K562 (cell line): ENCODE data around the gene CDC42EP1. TPM values are rescaled to one million over a fixed set of nuclear protein-coding genes. Genes with fewer than 3 reads are reported as not detected.
A peak's percentile ranks its signal among the peaks of the same experiment; 100 is the strongest.

Experiments
- CGGBP1 ChIP-seq: fragments of 250-450 bp; sonication (Bioruptor Pico); IDR thresholded peaks from 2 replicates; pipeline ENCODE4 v1.9.0; 2021; ENCODE audit warnings: mild to moderate bottlenecking
- CHD1 ChIP-seq: fragments of 200-600 bp; sonication (generic); IDR thresholded peaks from one replicate; pipeline ENCODE4 v1.6.1; 2012; ENCODE audit warnings: mild to moderate bottlenecking, moderate library complexity, low read length, inconsistent platforms
- FOS ChIP-seq: IDR thresholded peaks from 3 replicates; pipeline ENCODE4 v1.6.1; 2011; ENCODE audit not compliant: insufficient read length; ENCODE audit errors: extremely low read depth
- FOXJ3 ChIP-seq: sonication (generic); formaldehyde crosslinking; IDR thresholded peaks from 2 replicates; pipeline ENCODE4 v1.4.0; 2020; ENCODE audit warnings: mild to moderate bottlenecking, missing genetic modification reagents
- GMEB1 ChIP-seq: fragments of 250-450 bp; sonication (Bioruptor Pico); IDR thresholded peaks from 2 replicates; pipeline ENCODE4 v1.4.0; 2020; ENCODE audit warnings: mild to moderate bottlenecking
- GTF2A2 ChIP-seq: IDR thresholded peaks from 2 replicates; pipeline ENCODE4 v1.6.1; 2016; ENCODE audit warnings: mild to moderate bottlenecking, missing genetic modification characterization, missing compliant biosample characterization
- HMG20B ChIP-seq: fragments of 250-450 bp; sonication (Bioruptor Pico); IDR thresholded peaks from 2 replicates; pipeline ENCODE4 v1.5.0; 2021; ENCODE audit warnings: mild to moderate bottlenecking
- KDM1A ChIP-seq, 2 experiments: fragments of 450-650 bp; IDR thresholded peaks; 2 replicates each; pipeline ENCODE4 v1.6.1; 2016; ENCODE audit warnings: mild to moderate bottlenecking in 2 of 2
- MBD2 ChIP-seq: sonication (generic); IDR thresholded peaks from 2 replicates; pipeline ENCODE4 v1.6.1; 2016; ENCODE audit warnings: low read depth, borderline replicate concordance
- NBN ChIP-seq: fragments of 450-650 bp; IDR thresholded peaks from 2 replicates; pipeline ENCODE4 v1.6.1; 2016; ENCODE audit warnings: low read depth, mild to moderate bottlenecking
- NCOA2 ChIP-seq, 2 experiments: fragments of 450-650 bp; IDR thresholded peaks; 2 replicates each; pipeline ENCODE4 v1.6.1; 2018; ENCODE audit warnings: mild to moderate bottlenecking in 2 of 2, moderate library complexity in 1 of 2; ENCODE audit not compliant: partially characterized antibody in 2 of 2
- NCOA6 ChIP-seq: fragments of 450-650 bp; IDR thresholded peaks from 2 replicates; pipeline ENCODE4 v1.6.1; 2017; ENCODE audit warnings: mild to moderate bottlenecking
- NFE2L1 ChIP-seq: fragments of 450-650 bp; IDR thresholded peaks from 2 replicates; pipeline ENCODE4 v1.6.1; 2016; ENCODE audit warnings: missing genetic modification characterization, low read depth, mild to moderate bottlenecking, missing compliant biosample characterization, moderate library complexity, borderline replicate concordance
- POLR2G ChIP-seq: fragments of 200-400 bp; formaldehyde crosslinking; IDR thresholded peaks from 2 replicates; pipeline ENCODE4 v1.6.1; 2017; ENCODE audit warnings: low read depth, mild to moderate bottlenecking, antibody characterized with exemption, low read length, moderate library complexity
- RERE ChIP-seq: sonication (generic); formaldehyde crosslinking; IDR thresholded peaks from 2 replicates; pipeline ENCODE4 v1.8.0; 2023; ENCODE audit warnings: missing genetic modification reagents, mild to moderate bottlenecking, borderline replicate concordance
- RFX1 ChIP-seq: fragments of 450-650 bp; IDR thresholded peaks from 2 replicates; pipeline ENCODE4 v1.6.1; 2016; ENCODE audit warnings: mild to moderate bottlenecking, moderate library complexity
- SMC3 ChIP-seq: conservative IDR thresholded peaks from 2 replicates; pipeline ENCODE4 v1.6.1; 2011; ENCODE audit warnings: low read depth, low read length, improper control_type of control experiment; ENCODE audit not compliant: insufficient read depth
- TAF9B ChIP-seq: fragments of 450-650 bp; IDR thresholded peaks from 2 replicates; pipeline ENCODE4 v1.6.1; 2018; ENCODE audit warnings: mild to moderate bottlenecking; ENCODE audit not compliant: partially characterized antibody
- THRB ChIP-seq: fragments of 450-650 bp; formaldehyde crosslinking; conservative IDR thresholded peaks from 2 replicates; pipeline ENCODE4 v1.4.0; 2022; ENCODE audit warnings: mild to moderate bottlenecking, missing genetic modification characterization
- U2AF2 ChIP-seq: fragments of 200-400 bp; formaldehyde crosslinking; optimal IDR thresholded peaks from 2 replicates; pipeline ENCODE3; 2017; ENCODE audit warnings: low read depth, mild to moderate bottlenecking, low read length
- polyA plus RNA-seq, 8 experiments: library from polyadenylated mRNA; depleted of rRNA in 4 of 8; stranded (reverse) in 5 of 8; unstranded in 3 of 8; fragments of >200 nt; fragmentation: Nextera tagmentation in 2 of 8; fragmentation: Illumina TruSeq in 1 of 8; extraction: Ambion mirVana in 2 of 8; extraction: Trizol in 1 of 8; gene quantifications; 2 replicates each; pipeline versions ENCODE4 v1.2.1 to v1.2.3, GENCODE V29; 2011 to 2014; ENCODE audit warnings: inconsistent platforms in 1 of 8, missing spikeins in 1 of 8
- total RNA-seq, 7 experiments: library from RNA; depleted of rRNA in 6 of 7; stranded (reverse); fragments of >200 nt in 6 of 7; fragmentation: Illumina TruSeq in 2 of 7; extraction: Trizol in 2 of 7; gene quantifications; 2 replicates each; pipeline versions ENCODE4 v1.2.1 to v1.2.3, GENCODE V29; 2011 to 2021; ENCODE audit warnings: low replicate concordance in 1 of 7

Gene CDC42EP1
- total and polyA plus RNA-seq, 9 of the 15 experiments (the other 6 are each of a cell fraction or from before 2014, with no cell fraction given): 0.67 to 70.2 (median 7.3) TPM

- TF ChIP-seq RFX1 (peak; percentile 79), NBN (peak; percentile 77; the same call in 1 of the 2 replicates), NCOA6 (no peak), MBD2 (no peak), GTF2A2 (tag) (no peak), FOS (no peak), HMG20B (CRISPR knock-in tag) (no peak), CHD1 (no peak), RERE (CRISPR knock-in tag) (no peak), THRB (CRISPR knock-in tag) (0 out of 2 replicates have a peak, but pooled peaks have one; percentile 42), FOXJ3 (no peak), TAF9B (peak; percentile 77), NCOA2 (IDR thresholded peaks at IDR 0.05; ENCODE audit: partially characterized antibody in 2 of 2) (no peak), CGGBP1 (CRISPR knock-in tag) (no peak), U2AF2 (no peak), POLR2G (peak; percentile 78), SMC3 (no peak), KDM1A (IDR thresholded peaks at IDR 0.05) (no peak), NFE2L1 (tag) (no peak), GMEB1 (CRISPR knock-in tag) (peak; percentile 88)
These were observed 48.4 kb downstream of the CDC42EP1 start, which contains the start of gene GGA1 (continued) for GRCh38 chr22:37608477-37609239.
